Progenitor cell of endocrine pancreas (in vitro differentiated cells): ENCODE measurements around the gene LCOR. TPM values are rescaled to one million over a fixed set of nuclear protein-coding genes. Genes with fewer than 3 reads are reported as not detected.

ENCODE experiments used
- DNase-seq: peaks from one replicate; pipeline ENCODE4 v3.0.0; 2021; ENCODE audit warnings: low spot score; ENCODE audit not compliant: unreplicated experiment
- H3K27ac Mint-ChIP-seq: 2 replicates; pipeline ENCODE4 v1.8.0; 2021; ENCODE audit warnings: mild to moderate bottlenecking, moderate library complexity, mixed read lengths
- H3K27me3 Mint-ChIP-seq: 2 replicates; pipeline ENCODE4 v1.8.0; 2021; ENCODE audit warnings: mixed read lengths
- H3K36me3 Mint-ChIP-seq: 2 replicates; pipeline ENCODE4 v1.8.0; 2022; ENCODE audit warnings: mixed read lengths; ENCODE audit not compliant: insufficient read depth
- H3K4me1 Mint-ChIP-seq: 2 replicates; pipeline ENCODE4 v1.8.0; 2021; ENCODE audit warnings: low read depth, mixed read lengths
- H3K4me3 Mint-ChIP-seq: 2 replicates; pipeline ENCODE4 v1.8.0; 2021; ENCODE audit warnings: low read depth, mild to moderate bottlenecking, moderate library complexity, mixed read lengths
- H3K9me3 Mint-ChIP-seq: 2 replicates; pipeline ENCODE4 v1.8.0; 2021; ENCODE audit warnings: low read depth, mixed read lengths
- total RNA-seq: library from RNA; stranded (reverse); gene quantifications from 2 replicates; pipeline ENCODE4 v1.2.1, GENCODE V29; 2021
- TF ChIP-seq, protein P1 (sequence below): fragments of 200-600 bp; sonication (generic); IDR thresholded peaks from one replicate; pipeline ENCODE4 v1.5.0; 2021; ENCODE audit warnings: antibody characterized with exemption, mild to moderate bottlenecking; ENCODE audit not compliant: unreplicated experiment

The LCOR gene
- total RNA-seq, 1 donor from 2014 or later = 88.6 TPM

DNA sequence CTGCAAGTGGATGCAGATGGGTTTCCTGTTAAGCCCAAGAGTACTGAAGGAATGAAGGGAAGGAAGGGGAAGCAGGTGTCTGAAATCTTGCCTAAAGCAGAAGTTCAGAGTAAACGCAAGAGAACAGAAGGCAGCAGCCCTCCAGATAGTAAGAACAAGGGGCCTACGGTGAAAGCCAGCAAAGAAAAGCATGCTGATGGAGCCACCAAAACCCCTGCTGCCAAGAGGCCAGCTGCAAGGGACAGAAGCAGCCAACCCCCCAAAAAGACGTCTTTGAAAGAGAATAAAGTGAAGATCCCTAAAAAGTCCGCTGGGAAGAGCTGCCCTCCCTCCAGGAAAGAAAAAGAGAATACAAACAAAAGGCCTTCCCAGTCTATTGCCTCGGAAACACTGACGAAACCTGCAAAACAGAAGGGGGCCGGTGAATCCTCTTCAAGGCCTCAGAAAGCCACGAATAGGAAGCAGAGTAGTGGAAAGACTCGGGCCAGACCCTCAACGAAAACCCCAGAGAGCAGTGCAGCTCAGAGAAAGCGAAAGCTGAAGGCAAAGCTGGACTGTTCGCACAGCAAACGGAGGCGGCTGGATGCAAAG, 152.5 kb downstream of the LCOR start:
- DNase-seq = no peak
- H3K27me3 Mint-ChIP-seq = no peaks in the 10 kb centered on the region
- H3K4me3 Mint-ChIP-seq = no peak overlapping the region
- H3K4me1 Mint-ChIP-seq = no peaks in the 10 kb centered on the region
- peaks cover 24% of the 10 kb centered on the region for H3K36me3 Mint-ChIP-seq
- TF ChIP-seq, protein P1, sequence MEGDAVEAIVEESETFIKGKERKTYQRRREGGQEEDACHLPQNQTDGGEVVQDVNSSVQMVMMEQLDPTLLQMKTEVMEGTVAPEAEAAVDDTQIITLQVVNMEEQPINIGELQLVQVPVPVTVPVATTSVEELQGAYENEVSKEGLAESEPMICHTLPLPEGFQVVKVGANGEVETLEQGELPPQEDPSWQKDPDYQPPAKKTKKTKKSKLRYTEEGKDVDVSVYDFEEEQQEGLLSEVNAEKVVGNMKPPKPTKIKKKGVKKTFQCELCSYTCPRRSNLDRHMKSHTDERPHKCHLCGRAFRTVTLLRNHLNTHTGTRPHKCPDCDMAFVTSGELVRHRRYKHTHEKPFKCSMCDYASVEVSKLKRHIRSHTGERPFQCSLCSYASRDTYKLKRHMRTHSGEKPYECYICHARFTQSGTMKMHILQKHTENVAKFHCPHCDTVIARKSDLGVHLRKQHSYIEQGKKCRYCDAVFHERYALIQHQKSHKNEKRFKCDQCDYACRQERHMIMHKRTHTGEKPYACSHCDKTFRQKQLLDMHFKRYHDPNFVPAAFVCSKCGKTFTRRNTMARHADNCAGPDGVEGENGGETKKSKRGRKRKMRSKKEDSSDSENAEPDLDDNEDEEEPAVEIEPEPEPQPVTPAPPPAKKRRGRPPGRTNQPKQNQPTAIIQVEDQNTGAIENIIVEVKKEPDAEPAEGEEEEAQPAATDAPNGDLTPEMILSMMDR = no peak
- no peak overlapping the region for H3K27ac Mint-ChIP-seq
- no peaks in the 10 kb centered on the region for H3K9me3 Mint-ChIP-seq

DNA sequence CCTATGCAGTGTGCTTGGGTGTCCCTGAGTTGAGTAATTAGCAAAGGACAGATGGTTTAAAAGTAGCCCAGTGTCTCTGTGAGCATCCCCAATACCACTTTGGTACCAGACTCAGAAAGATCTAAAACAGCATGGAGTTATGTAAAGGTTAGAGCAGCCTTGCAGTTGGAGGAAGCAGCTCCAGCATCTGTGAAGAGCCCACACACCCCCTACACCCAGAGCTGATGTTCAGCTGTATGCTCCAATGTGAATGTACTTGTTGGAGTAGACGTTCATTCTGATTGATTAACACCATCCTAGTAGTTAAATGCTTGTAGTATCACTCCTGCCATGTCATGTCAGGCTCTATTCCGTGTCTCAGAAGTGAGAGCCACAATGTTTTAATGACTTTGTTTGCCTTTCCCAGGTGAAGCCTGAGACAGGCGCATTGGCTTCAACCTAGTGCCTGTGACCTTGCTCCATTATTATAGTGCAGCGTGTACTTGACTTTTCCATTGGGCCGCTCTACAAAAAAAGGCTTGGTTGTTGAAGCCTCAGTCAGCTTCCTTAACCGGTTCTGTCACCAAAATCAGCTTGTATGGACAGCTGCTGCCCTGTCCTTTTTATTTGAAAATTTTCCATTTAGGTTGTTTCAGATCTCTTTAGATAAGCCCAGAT, 154.2 kb downstream of the LCOR start:
- Mint-ChIP-seq H3K27ac (no peak overlapping the region), H3K27me3 (no peaks in the 10 kb centered on the region), H3K36me3 (peaks cover 16% of the 10 kb centered on the region), H3K9me3 (no peaks in the 10 kb centered on the region), H3K4me1 (no peaks in the 10 kb centered on the region), H3K4me3 (no peak overlapping the region)
- DNase-seq = no peak
- TF ChIP-seq, protein P1 = no peak

DNA sequence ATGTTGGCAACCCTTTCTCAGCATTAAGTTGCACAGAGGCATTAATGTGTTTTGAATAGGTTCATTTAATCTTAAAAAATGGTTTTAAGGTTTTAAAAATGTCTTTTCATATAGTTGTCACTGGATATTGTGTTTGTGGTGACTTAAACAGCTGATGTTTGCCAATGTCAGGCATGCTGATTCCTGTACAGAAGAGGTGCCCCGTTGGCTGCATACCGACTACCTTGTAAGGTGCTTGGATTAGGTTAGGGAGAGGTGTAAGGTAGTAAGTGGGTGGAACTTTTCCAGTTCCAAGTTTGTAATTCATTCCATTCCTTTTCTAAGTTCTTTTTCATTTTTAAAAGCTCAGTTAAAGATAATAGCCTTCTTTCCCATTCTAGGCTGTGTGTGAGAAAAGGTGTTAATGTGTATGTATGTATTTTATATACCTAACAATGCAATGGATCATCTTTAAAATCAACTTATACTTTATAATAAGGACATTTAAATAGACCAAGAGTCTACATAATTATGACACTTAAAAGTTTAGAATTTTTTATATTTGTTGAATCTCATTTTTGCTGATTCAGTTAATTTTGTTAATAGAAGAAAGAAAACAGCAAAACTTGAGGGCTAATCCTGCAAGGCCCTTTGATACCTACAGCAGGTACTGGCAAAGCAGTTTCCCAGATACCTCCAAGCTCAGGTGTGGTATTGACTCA, 155.2 kb downstream of the LCOR start:
- Mint-ChIP-seq H3K4me1 (no peaks in the 10 kb centered on the region), H3K27ac (no peak overlapping the region), H3K9me3 (no peaks in the 10 kb centered on the region), H3K36me3 (peaks cover 10% of the 10 kb centered on the region), H3K27me3 (no peaks in the 10 kb centered on the region), H3K4me3 (no peak overlapping the region)
- DNase-seq = no peak
- TF ChIP-seq, protein P1 = no peak

DNA sequence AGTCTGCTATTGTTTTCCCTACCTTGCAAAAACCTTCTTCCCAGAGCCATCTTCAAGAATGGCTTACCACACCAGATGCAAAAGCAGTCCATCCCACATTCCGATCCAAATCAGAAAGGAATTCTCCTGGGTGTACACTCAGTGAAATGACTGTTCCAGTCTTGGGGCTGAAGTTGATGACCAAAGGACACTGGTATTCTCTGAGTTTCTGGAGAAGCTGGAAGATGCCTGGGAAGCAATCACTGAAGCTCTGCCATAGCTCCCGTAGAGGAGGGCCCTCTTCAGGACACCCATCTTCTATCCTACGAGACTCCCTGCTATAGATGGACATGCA, 155.7 kb downstream of the LCOR start:
- no peak overlapping the region for H3K27ac Mint-ChIP-seq
- no peaks in the 10 kb centered on the region for H3K9me3 Mint-ChIP-seq
- TF ChIP-seq, protein P1 = no peak
- H3K27me3 Mint-ChIP-seq = no peaks in the 10 kb centered on the region
- H3K4me1 Mint-ChIP-seq = peaks cover under 1% of the 10 kb centered on the region
- no peak for DNase-seq
- peaks cover 6% of the 10 kb centered on the region for H3K36me3 Mint-ChIP-seq
- no peak overlapping the region for H3K4me3 Mint-ChIP-seq

DNA sequence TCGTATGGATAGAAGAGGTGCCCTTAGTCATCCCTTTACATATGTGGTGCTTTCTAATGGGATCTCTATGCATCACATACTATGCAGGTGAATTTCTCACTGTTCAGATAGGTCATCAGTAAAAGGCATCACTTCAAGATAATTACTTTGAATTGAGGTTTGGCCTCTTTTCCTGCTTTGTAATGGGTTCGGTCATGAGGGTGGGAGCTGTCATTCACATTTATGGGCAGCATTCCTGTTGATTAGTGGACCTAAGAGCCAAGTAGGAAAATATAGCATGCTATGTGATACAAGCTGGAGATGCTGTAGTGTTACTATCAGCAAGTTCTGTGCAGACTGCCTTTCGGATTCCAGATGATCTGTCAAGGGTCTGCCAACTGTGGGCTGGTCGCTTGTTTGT, 156.3 kb downstream of the LCOR start:
- TF ChIP-seq, protein P1 = no peak
- H3K9me3 Mint-ChIP-seq = no peaks in the 10 kb centered on the region
- no peaks in the 10 kb centered on the region for H3K27me3 Mint-ChIP-seq
- H3K36me3 Mint-ChIP-seq = peaks cover 1% of the 10 kb centered on the region
- H3K27ac Mint-ChIP-seq = no peak overlapping the region
- no peak for DNase-seq
- peaks cover 2% of the 10 kb centered on the region for H3K4me1 Mint-ChIP-seq
- no peak overlapping the region for H3K4me3 Mint-ChIP-seq
